ENCODE data around the gene ZNF500.

The ZNF500 gene

DNA sequence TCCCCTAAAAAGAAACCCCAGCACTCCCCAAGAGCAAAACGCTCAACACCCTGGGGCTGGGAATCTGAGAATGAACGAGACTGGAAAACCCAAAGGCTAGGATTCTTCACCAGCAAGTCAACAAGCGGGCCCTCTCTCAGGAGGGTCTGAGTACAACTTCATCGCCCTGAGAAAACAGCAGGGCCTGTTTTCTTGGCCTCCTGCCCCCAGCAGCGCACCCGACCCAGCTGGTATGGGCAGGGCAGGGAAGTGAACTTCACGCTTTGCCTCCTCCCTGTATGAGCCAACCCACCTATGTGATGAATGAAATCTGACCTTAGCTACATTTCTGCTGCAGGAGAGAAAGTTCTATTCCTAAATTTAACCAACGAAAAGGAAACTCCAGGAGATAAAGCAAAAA, 62.5 kb downstream of the ZNF500 start:
- no peak for DNase-seq (ENCODE audit: low read depth)

DNA sequence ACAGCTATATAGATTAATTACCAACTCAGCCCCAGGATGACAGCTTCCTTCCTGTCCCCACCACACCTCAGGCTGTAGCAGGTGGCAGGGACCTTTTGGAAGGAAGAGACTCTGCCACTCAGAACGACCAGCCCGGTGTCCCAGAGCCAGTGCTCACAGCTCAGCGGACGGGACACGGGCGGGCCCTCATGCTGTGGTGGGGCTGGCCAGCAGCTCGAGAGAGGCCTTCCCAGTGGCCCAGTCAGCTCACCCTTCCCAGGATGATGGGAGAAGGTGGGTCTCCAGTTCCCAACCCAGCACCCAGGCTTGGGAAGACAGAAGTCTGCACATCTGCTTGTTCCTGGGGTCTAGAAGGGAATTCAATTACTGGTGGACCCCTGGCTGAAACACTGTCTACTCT, 63.1 kb downstream of the ZNF500 start:
- DNase-seq (ENCODE audit: low read depth), result no peak

DNA sequence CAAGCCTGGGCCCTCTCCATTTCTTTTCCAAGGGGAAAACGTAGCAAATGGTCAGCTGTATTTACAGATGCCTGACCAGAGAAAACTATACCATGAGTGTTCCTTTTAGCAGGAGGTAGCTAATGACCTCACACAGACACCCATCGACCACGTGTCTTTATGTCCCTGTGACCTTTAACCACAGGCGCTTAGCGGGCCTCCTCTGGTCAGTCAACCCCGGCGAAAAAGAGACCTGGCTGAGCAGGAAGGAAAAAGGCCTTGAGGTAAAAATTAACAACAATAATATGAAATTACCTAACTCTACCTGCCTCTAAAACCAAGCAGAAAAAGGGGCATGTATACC, 64.5 kb downstream of the ZNF500 start:
- DNase-seq (ENCODE audit: low read depth), result no peak

DNA sequence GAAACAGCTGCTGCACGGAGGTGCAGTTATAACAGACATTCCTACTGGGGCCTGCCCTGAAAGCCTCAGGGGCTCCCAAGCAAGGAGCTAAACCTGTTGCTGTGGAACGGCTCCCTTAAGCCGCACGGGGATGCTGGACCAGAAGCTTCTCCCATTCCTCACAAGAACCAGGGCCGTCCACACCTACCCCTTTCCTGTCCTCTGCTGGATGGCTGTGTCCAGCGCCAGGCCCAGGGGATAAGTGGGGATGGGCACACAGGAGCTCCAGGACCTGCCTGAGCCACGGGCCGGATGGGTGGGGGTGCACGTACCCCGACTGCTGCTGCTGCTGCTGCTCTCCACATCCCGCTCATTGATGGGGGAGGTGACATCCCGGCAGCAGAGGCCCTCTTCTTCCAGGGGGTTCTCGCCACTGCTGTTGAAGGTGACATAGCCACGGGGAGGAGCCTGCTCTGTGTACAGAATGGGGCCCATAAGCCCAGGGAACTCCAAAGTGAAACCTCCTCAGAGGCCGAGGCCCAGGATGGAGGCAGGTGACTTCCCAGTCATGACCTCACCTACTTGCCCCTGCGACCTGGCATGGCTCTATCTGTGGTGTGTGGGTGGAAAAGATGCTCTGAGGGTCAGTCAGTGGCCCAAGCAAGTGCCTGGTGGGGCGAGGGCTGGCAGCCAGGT, 65.0 kb downstream of the ZNF500 start:
- DNase-seq (ENCODE audit: low read depth), result no peak

DNA sequence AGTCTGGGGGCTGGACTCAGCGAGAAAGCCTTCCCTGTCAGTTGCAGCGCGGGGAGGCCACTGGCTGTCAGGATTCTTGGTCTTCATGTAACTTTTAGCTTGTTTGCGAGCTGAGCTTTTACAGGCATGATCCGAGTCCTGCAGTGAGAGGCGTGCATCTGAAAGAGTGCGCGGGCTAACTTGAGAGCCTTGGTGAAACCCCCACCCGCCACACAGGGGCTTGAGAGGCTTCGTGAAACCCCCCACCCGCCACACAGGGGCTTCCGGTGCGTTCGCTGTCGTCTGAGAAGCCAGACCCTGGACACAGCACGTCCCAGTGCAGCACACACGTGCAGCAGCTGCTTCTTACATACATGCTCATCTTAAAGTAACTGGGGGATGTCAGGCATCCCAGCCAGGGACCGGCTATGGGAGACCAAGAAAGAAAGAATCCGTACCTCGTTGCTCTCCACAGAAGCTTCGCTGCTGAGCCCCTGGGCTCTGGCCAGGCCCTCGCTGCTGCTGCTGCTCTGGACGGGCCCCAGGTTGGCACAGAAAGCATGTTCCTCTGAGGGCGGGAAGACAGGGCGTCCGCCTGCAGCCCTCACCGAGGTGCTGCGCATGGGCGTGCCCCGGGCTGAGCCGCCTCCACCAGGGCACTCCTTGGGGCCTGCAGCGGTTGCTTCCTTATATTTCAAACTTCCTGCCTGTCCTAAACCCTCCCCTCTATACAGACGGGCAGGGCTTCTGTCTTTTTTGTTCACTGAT, 65.8 kb downstream of the ZNF500 start:
- DNase-seq (ENCODE audit: low read depth), result no peak

DNA sequence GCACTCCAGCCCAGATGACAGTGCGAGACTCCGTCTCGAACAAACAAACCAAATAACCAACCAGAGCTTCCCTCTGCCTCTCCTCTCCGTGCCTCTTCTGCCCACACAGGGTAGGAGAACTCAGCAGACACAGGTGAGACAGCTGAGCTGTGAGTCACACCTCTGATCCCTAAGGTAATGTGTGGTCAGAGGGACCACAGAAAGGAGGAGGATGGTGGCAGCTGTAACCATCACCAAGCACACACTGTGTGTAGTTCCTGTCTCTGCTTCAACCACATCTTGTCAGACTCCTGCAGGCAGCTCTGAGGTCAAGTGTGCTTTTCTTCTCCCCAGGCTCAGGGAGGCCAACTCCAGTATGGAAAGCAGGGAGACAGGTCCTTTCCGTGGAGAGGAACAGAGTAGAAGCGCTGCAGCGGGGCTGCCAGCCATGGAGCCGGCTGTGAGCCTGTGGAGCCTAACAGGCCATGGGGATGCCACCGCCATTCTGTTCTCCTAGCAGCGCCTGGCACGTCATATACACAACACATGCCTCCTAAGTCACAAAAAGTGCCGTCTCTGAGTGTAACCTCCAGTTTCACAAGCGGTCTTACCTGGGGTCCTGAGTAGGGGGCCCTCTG, 66.5 kb downstream of the ZNF500 start:
- no peak for DNase-seq (ENCODE audit: low read depth)

DNA sequence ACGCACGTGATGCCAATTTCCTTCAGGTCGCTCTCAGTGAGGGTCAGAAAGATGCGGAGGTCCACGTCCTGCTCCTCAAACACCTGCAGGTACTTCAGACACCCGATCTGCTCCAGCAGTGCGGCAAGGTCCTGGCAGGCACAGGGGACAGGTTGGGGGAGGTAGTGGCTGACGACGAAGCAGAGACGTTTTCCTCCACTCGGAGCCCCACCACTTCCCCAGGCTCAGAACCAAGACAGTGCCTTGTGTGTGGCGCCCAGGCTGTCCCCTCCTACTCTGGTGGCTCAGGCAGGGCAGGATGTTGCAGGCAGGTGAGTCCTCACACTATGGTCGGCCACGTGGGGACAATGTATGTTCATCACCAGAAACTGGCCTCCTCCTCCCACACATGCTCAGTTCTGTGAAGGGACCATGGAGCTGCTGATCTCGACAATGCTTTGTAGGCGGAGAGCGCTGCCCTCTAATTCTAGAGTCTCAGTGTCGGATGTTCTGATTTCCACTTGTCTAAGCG, 67.9 kb downstream of the ZNF500 start:
- DNase-seq (ENCODE audit: low read depth), result no peak

DNA sequence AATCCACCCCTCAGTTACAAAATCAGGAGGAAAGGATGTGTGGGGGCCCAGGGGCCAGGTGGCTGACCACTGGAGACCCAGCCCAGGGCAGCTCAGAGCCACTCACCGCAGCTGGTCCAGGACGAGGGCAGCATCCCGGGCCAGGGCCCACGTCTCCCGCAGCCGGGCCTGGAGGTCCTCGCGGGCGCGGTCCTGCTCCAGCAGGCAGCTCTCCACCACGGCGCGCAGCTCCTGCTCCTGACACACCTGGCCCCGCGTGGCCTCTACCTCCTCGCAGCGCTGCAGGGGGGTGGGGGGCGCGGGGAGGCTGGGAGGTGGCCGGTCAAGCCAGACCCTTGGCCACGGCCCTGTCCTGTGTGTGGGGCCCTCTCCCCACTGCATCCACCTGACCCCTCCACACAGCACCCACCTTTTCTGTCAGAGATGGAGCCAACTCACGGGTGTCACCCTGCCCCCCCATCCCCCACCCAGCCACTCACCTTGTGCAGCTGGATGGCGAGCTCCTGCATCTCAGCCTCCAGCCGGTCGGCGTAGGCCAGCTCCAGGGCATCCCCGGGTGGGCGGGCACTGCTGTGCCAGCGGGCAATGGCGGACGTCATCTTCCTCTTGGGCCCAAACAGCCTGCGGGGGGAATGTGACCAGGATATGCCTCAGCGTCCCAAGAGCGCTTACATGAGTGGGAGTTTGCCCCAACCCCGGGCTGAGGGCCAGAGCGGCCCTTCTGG, 68.5 kb downstream of the ZNF500 start:
- DNase-seq (ENCODE audit: low read depth), result no peak

Measured in activated gamma-delta T cell treated with anti-CD3 and anti-CD28 coated beads, Interleukin-2, amount 50 U/mL, for 16 hours (primary cell).